ENCODE results near the gene CENPH.
"Not testable (repeated sequence)": the region's sequence is repeated elsewhere in the genome, so short reads cannot be mapped to it uniquely, and the experiment has no call there.

The CENPH gene, protein sequence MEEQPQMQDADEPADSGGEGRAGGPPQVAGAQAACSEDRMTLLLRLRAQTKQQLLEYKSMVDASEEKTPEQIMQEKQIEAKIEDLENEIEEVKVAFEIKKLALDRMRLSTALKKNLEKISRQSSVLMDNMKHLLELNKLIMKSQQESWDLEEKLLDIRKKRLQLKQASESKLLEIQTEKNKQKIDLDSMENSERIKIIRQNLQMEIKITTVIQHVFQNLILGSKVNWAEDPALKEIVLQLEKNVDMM

DNA sequence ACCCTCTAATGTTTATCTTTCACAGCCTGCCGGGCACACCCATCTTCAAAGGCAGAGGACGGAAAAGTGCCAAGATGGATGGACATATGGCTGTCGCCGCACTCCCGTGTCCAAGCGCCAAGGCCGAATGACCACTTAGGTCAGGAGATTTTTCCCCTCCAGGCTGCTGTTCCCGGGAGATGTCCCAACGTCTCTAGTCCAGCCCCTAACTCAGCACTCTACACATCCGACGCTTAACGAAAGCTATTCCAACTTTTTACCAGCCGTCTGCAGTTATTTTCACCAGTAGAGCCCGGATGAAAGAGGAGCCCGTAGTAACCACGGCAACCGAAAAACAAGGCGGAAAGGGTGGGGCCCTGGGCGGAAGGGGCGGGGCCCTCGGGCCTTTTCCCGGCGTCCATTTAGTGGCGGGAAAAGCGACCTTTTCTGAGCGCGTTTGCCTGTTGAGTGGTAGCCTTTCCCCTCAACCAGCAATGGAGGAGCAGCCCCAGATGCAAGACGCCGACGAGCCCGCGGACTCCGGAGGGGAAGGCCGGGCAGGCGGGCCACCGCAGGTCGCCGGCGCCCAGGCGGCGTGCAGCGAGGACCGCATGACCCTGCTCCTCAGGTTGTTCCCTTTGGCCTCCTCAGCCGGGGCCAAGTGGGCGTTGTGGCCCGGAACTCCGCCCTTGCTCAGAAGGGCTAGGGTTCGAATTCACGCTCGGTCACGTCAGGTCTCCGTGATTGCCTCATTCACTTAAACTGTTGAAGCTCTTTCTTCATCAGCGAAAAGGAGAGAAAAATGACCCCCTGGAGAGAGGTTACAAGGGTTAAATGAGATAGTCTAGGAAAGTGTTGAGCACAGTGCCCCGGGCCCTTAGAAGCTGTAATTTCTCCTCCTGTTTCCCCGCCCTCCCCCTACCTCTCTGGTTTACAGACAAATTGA, at the start of gene CENPH:
Gene CENPH (plus strand): TSS at position 422 of the 925 bp plus-strand sequence. CDS start 52 bp downstream, at position 474.
- DNase-seq (ENCODE audit: low read depth), result peak; percentile 85

- DNase-seq (ENCODE audit: low read depth), result not testable (repeated sequence)
These were observed 49.1 kb upstream of the CENPH start for GRCh38 chr5:69140239-69140638.

DNA sequence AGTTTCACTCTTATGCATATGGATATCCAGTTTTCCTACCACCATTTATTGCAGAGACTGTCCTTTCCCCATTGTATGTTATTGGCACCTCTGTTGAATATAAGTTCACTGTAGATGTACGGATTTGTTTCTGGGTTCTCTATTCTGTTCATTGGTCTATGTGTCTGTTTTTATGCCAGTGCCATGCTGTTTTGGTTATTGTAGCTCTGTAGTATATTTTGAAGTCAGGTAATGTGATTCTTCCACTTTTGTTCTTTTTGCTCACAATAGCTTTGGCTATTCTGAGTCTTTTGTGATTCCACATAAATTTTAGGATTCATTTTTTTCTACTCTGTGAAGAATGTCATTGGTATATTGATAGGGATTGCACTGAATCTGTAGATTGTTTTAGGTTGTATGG, 48.6 kb upstream of the CENPH start:
- no peak for DNase-seq (ENCODE audit: low read depth)

- DNase-seq (ENCODE audit: low read depth), result not testable (repeated sequence)
These were observed 40.8 kb upstream of the CENPH start for GRCh38 chr5:69148576-69148975.

- DNase-seq (ENCODE audit: low read depth), result no peak
These were observed 40.3 kb upstream of the CENPH start for GRCh38 chr5:69148981-69149675.

DNA sequence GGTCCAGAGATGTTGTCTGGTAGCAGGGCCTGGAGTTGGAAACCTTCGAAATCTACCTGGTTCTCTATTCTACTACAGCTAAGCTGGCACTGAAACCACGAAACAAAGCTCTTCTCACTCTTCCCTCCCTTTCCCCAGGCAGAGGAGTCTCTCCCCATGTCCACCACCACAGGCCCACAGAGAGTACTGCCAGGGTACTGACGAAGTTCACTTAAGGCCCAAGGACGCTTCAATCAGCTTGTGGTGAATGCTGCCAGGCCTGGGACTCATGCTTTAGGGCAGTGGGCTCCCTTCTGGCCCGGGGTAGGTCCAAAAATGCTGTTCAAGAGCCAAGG, 39.7 kb upstream of the CENPH start:
- DNase-seq (ENCODE audit: low read depth), result no peak

- no peak for DNase-seq (ENCODE audit: low read depth)
These were observed 36.7 kb upstream of the CENPH start for GRCh38 chr5:69152731-69153130.

- no peak for DNase-seq (ENCODE audit: low read depth)
These were observed 32.9 kb upstream of the CENPH start for GRCh38 chr5:69156456-69156855.

DNA sequence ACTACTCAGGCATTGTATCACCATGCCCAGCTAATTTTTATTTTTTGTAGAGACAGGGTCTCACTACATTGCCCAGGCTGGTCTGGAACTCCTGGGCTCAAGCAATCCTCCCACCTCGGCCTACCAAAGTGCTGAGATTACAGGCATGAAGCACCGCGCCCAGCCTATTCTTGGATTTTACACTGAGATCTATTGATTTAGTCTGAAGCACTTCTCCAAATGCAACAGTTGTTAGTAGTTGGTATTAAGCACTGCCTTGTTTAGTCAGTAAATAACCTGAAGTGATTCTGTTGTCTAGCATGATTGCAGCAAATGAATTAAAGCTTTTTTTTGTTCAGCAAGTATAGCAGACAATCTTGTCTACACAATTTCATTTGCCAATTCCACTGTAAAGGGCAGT, 31.3 kb upstream of the CENPH start:
- no peak for DNase-seq (ENCODE audit: low read depth)

DNA sequence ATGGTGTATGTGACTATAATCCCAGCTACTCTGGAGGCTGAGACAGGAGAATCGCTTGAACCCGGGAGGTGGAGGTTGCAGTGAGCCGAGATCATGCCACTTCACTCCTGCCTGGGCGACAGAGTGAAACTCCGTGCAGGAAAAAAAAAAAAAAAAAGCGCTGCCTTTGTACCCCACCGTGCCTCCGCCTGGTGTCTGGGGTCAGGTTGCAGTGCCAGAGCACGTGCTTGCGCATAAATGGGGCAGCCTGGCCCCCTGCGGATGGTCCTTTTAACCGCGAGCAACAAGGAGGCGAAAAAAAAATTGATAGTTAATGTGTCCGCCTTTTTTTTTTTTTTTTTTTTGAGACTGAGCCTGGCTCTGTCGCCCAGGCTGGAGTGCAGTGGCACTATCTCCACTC, 28.7 kb upstream of the CENPH start:
- DNase-seq (ENCODE audit: low read depth), result no peak

DNA sequence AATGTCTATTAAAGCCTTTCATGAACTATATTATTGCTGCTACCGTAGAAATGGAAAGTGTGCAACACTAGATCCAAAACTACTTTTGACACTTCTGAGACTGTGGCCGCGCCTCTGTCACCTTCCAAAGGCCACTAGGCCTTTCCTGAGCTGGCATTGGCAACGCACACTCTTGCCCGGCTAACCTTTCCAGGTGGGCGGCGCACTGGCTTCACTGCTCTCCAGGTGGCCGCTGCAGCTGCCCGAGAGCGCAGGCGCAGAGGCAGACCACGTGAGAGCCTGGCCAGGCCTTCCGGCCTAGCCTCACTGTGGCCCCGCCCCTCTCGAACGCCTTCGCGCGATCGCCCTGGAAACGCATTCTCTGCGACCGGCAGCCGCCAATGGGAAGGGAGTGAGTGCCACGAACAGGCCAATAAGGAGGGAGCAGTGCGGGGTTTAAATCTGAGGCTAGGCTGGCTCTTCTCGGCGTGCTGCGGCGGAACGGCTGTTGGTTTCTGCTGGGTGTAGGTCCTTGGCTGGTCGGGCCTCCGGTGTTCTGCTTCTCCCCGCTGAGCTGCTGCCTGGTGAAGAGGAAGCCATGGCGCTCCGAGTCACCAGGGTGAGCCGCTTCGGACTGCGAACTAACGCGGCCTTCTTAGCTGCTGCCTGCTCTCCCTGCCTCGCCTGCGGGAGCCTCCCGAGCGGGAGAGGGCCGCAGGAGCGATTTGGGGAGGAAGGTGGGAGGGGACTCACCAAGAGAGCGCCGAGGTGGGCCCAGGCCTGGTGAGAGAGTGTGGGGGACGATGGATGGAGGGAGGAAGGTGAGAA, 22.5 kb upstream of the CENPH start, which contains the start of gene CCNB1:
Gene CCNB1 (plus strand): TSS at position 465 of the 807 bp plus-strand sequence. CDS start 113 bp downstream, at position 578.
- DNase-seq (ENCODE audit: low read depth), result peak; percentile 93

DNA sequence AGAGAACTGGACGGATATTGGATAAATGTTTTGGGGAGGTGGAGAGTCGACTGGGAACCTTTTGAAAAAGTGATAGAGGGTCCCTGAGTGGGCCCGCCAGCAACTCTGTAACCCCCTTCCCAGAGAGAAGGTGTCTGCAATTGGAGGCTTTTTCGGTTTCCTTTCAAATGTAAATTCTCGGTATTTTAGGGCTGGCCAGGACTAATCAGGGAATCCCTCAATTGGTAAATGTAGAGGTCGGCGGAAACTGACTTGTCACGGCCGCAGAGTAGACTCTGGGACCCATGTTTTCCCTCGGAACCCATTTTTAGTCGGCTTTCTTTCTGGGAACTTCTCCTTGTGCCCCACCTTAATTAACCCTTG, 21.9 kb upstream of the CENPH start:
- no peak for DNase-seq (ENCODE audit: low read depth)

- DNase-seq (ENCODE audit: low read depth), result no peak
These were observed 21.5 kb upstream of the CENPH start for GRCh38 chr5:69167929-69168328.

DNA sequence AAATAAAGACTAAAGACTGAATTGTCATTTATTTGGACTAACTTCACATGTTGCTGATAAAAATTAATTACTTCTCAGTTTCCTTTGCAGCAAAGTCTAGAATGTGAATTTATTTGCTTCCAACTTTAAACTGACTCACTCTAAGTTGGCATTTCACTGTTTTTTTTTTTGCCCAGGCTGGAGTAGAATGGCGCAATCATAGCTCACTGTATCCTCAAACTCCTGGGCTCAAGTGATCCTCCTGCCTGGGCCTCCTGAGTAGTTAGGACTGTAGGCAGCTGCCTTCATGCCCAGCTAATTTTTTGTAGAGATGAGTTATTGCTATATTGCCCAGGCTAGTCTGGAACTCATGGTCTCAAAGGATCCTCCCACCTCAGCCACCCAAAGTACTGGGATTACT, 18.9 kb upstream of the CENPH start:
- peak; percentile 42 for DNase-seq (ENCODE audit: low read depth)

DNA sequence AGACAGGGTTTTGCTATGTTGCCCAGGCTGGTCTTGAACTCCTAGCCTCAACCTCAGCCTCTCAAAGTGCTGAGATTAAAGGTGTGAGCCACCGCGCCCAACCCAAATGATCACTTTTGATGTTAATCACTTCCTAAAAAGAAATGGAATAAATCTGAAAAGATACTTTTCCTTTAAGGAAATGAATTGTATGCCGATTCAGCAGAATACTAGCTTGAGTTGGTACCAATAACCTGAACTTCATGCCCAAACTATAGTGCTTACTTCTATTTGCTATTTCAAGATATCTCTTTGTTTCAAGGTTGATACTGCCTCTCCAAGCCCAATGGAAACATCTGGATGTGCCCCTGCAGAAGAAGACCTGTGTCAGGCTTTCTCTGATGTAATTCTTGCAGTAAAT, 18.4 kb upstream of the CENPH start:
- no peak for DNase-seq (ENCODE audit: low read depth)

GRCh38 chr5:69181659-69182293, 7.6 kb upstream of the CENPH start:
- not testable (repeated sequence) for DNase-seq (ENCODE audit: low read depth)

DNA sequence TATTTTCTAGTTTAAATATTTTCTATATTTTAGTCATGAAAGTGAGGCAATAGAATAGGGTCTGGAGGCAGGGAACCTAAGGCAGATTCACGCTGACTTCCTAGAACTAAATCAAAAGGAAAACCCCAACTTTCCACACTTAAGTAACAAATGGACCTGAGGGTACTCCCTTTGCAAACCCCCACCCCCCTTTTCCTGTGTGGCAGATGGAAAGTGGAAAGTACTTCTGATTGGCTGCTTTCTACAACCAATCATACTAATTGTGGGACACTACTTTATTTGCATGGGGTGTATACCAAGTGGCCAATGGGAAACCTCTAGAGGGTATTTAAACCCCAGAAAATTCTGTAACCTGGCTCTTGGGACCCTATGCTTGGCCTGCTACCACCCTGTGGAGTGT, 4.8 kb upstream of the CENPH start:
- no peak for DNase-seq (ENCODE audit: low read depth)

DNA sequence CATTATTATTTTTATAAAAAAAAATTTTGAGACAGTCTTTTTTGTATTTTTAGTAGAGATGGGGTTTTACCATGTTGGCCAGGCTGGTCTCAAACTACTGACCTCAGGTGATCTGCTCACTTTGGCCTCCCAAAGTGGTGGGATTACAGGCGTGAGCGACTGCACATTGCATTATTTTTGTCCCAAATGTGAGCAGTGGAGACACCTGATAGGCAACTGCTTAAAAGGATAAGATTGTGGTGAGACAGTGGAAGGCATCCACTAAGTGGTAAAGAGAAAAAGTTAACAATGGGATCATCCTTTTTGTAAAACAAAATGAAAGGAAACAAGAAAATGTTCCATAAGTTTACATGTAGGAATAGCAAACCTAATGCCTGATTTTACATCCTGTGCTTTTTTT, 2.0 kb upstream of the CENPH start:
- DNase-seq (ENCODE audit: low read depth), result no peak

DNA sequence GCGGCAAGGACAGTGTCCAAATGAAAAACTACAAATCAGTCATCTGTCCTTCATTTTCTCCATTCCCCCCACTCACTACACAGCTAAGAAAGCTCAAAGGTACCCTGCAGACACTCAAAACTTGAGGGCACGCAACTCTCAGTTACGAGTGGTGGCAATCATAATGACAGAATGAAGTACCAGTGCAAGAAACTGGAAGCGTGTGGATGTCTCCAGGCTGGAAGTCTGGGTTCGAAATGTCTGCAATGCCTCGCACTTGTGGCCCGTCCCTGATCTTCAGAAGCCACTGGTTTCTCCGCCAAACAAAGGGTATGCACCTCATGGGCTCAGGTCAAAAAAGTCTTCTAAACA, 597 bp upstream of the CENPH start:
- no peak for DNase-seq (ENCODE audit: low read depth)

- DNase-seq (ENCODE audit: low read depth), result no peak
These were observed 13.1 kb downstream of the CENPH start for GRCh38 chr5:69202497-69202896.

DNA sequence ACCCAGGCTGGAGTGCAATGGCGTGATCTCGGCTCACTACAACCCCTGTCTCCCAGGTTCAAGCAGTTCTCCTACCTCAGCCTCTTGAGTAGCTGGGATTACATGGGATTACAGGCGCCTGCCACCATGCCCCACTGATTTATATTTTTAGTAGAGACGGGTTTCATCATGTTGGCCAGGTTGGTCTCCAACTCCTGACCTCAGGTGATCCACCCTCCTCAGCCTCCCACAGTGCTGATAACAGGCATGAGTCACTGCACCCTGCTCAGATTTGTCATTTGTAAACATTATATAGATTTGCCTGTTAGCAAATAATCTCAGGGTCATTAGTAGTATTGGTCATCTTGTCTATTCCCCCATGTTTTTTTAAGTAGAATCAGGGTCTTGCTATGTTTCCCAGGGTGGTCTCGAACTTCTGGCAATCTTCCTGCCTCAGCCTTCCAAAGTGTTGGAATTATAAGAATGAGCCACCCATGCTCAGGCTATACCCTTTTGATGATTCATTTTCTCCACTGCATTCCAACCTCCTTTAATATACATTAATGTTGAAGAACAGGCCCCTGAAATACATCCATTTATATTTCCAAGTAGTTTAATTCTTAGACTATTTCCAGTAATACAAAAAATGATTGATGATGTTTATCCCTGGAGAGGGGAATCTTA, 17.3 kb downstream of the CENPH start:
- DNase-seq (ENCODE audit: low read depth), result peak; percentile 47
